GM21367 (cell line): ENCODE results near the gene ALOX12B.
"Not testable (repeated sequence)": the region's sequence is repeated elsewhere in the genome, so short reads cannot be mapped to it uniquely, and the experiment has no call there.

Experiments used
- ATAC-seq: cut with Tn5 transposase; IDR thresholded peaks from one replicate; pipeline ENCODE4 v1.9.1; 2021; ENCODE audit not compliant: unreplicated experiment

ALOX12B gene

GRCh38 chr17:8089728-8090127, 2.2 kb upstream of the ALOX12B start:
- ATAC-seq: no peak

DNA sequence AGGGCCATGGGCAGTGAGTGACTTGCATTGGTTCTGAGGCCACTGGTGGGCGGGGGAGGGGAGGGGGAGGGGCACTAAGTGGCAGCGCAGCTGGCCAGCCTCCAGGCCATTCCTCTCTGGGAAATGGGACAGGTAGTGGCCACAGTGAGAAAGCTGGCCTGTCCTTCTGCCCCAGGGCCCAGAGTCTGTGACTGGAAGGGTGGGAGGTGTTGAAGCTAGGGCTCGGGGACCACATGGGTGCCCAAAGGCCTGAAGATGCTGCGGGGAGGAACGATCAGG, 375 bp upstream of the ALOX12B start:
- no peak for ATAC-seq

- no peak for ATAC-seq
Measured at GRCh38 chr17:8084250-8084649, 3.3 kb downstream of the ALOX12B start.

DNA sequence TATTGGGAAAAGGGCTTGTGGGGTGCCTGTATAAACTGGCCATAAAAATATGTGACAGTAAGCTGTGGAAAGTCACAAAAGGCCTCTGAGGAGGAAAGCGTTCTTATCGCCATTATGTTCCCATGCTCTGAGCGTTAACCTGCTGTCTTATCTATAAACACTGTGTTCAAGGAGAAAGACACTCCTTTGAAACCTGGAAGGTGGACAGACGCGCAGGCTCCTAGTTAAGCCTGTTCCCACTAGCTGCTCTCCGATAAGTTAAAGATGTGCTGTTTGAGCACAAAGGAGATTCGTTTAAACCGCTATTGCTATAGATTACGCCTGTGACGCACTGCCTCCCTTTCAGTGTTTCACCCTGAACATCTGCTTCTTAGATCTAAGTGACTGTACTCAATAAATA, 5.2 kb downstream of the ALOX12B start:
- no peak for ATAC-seq

- ATAC-seq: no peak
Measured at GRCh38 chr17:8081876-8082275, 5.6 kb downstream of the ALOX12B start.

DNA sequence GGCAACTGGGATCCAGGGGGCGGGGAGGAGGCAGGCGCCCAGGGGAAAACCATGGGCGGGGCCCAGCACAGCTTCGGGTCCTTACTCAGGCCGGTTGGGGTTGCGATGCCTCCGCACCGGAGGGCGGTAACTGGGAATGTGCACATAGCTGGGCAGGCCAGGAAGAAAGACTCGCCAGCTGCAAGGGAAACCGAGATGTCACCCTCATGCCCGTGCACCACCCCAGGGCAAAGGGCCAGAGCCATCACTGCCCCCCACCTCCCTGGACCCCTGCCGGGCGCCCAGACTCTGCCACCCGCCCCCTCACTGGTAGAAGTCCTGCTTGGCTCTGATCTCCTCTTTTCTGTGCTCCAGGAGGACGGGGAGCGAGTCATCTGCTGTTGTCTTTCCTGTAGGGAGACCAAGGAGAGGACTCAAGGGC, 6.7 kb downstream of the ALOX12B start:
- no peak for ATAC-seq

DNA sequence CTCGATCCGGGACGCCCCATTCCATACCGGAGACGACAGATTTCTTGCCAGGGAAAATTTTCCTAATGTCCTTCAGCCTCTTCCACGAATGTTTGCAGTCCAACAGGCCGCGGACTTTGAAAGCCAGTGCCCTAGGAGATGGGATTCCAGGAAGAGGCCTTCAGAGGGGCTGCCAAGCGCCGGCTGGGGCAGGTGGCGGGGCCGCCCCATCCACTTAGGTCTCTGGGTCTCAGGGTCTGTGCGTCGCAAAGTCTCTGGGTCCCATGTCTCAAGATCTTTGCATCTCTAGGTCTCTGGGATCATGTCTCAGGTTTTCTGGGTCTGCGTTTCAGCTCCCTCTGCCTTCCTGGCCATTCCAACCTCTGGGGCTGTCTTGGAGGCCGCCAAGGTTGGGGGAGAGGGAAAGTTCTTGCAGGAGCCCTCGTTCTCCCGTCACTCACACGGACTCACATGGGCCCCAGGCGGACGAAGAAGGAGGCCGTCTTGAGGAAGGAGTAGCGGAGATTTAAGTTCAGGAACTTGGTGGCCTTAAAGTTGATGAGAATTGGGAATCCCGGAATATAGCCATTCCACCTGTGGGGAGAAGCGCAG, 7.2 kb downstream of the ALOX12B start:
- no peak for ATAC-seq

GRCh38 chr17:8079291-8080207, 8.0 kb downstream of the ALOX12B start:
- ATAC-seq: peak; percentile 47

DNA sequence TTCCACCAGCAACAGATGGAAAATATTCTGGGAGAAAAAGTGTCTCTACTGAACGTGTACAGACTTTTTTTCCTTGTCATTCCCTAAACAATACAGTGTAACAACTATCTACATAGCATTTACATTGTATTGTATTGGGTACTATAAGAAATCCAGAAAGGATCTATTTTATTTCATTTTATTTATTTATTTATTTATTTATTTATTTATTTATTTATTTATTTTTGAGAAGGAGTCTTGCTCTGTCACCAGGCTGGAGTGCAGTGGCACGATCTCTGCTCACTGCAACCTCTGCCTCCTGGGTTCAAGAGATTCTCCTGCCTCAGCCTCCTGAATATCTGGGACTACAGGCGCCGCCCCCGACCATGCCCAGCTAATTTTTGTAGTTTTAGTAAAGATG, 9.6 kb downstream of the ALOX12B start:
- not testable (repeated sequence) for ATAC-seq

- no peak for ATAC-seq
Measured at GRCh38 chr17:8076502-8077266, 10.8 kb downstream of the ALOX12B start.

- no peak for ATAC-seq
Measured at GRCh38 chr17:8075574-8076342, 11.8 kb downstream of the ALOX12B start.

- ATAC-seq: no peak
Measured at GRCh38 chr17:8075081-8075480, 12.4 kb downstream of the ALOX12B start.

GRCh38 chr17:8074554-8074953, 13.0 kb downstream of the ALOX12B start:
- ATAC-seq: no peak

- no peak for ATAC-seq
Measured at GRCh38 chr17:8073627-8074484, 13.7 kb downstream of the ALOX12B start.

GRCh38 chr17:8072729-8073461, 14.6 kb downstream of the ALOX12B start:
- ATAC-seq: no peak

DNA sequence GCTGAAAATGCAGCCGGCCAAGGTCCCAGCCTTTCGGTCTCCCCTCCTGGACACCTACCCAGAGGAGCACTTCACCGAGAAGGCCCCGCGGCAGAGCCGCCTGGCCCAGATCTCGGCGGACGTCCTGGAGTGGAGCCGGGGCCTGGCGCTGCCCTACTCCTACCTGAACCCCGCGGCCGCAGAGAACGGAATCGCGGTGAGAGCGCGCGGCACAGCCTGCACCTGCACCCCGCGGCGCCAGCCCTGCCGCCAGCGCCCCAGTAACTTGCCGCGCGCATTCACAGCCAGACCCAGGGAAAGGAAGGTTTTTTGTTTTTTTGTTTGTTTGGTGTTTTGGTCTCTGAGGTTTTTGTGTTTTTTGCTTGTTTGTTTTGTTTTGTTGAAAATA, 15.2 kb downstream of the ALOX12B start:
- ATAC-seq: no peak

DNA sequence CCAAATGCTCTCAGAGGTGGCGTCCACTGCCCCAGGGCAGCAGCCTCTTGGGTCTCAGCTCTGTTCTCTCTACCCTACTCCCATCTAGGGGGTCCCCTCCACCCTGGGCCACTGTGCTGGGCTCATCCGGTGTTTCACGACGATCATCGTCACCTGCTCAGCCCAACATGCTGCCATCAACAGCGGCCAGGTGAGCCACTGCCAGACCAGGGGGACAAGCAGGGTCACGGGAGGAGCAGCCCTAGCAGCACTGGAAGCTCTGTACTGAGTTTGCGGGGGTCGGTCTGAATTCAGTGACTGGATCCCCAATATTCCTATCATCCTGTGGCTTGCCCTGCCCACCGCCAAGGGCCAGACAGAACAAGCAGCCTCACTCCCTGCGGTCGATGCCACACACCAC, 16.0 kb downstream of the ALOX12B start:
- ATAC-seq: no peak

GRCh38 chr17:8069587-8069860, 18.0 kb downstream of the ALOX12B start:
- ATAC-seq: no peak

GRCh38 chr17:8068736-8069586, 18.6 kb downstream of the ALOX12B start:
- no peak for ATAC-seq
